Medulla oblongata (tissue), 1 donor: ENCODE results near the gene ABHD12B.
"Not testable (repeated sequence)": the region's sequence is repeated elsewhere in the genome, so short reads cannot be mapped to it uniquely, and the experiment has no call there.

Source experiments
- DNase-seq: peaks from one replicate; pipeline ENCODE4 v3.0.0-alpha.2; 2015; ENCODE audit errors: extremely low spot score

ABHD12B gene

GRCh38 chr14:50892255-50892654 lies 20.4 kb downstream of the ABHD12B start:
- DNase-seq, result no peak

GRCh38 chr14:50896421-50896820 lies 24.6 kb downstream of the ABHD12B start:
- not testable (repeated sequence) for DNase-seq

GRCh38 chr14:50897005-50897404 lies 25.2 kb downstream of the ABHD12B start:
- DNase-seq, result not testable (repeated sequence)

- no peak for DNase-seq
Observed at GRCh38 chr14:50897658-50898175, 25.9 kb downstream of the ABHD12B start.

- no peak for DNase-seq
Observed at GRCh38 chr14:50901361-50901760, 29.5 kb downstream of the ABHD12B start.

GRCh38 chr14:50904719-50905118 lies 32.9 kb downstream of the ABHD12B start:
- DNase-seq, result no peak

GRCh38 chr14:50906326-50907065 lies 34.6 kb downstream of the ABHD12B start:
- DNase-seq, result peak; percentile 40

GRCh38 chr14:50910495-50911420 lies 38.9 kb downstream of the ABHD12B start:
- DNase-seq, result no peak

- DNase-seq, result no peak
Observed at GRCh38 chr14:50917449-50917848, 45.6 kb downstream of the ABHD12B start.

GRCh38 chr14:50919524-50919923 lies 47.7 kb downstream of the ABHD12B start:
- not testable (repeated sequence) for DNase-seq

- DNase-seq, result no peak
Observed at GRCh38 chr14:50920482-50921230, 48.8 kb downstream of the ABHD12B start.

GRCh38 chr14:50922803-50923202 lies 51.0 kb downstream of the ABHD12B start:
- DNase-seq, result no peak

GRCh38 chr14:50924236-50924635 lies 52.4 kb downstream of the ABHD12B start:
- no peak for DNase-seq

- DNase-seq, result no peak
Observed at GRCh38 chr14:50924843-50925242, 53.0 kb downstream of the ABHD12B start.

GRCh38 chr14:50926851-50927386 lies 55.1 kb downstream of the ABHD12B start:
- DNase-seq, result no peak

- DNase-seq, result peak; percentile 73
Observed at GRCh38 chr14:50928002-50928635, 56.3 kb downstream of the ABHD12B start.

GRCh38 chr14:50929506-50929905 lies 57.7 kb downstream of the ABHD12B start:
- DNase-seq, result no peak

GRCh38 chr14:50931559-50931958 lies 59.7 kb downstream of the ABHD12B start:
- DNase-seq, result no peak

GRCh38 chr14:50932156-50932555 lies 60.3 kb downstream of the ABHD12B start:
- peak; percentile 33 for DNase-seq

- DNase-seq, result no peak
Observed at GRCh38 chr14:50932592-50933495, 61.0 kb downstream of the ABHD12B start.
